ENCODE measurements around the gene LILRA5. TPM values are rescaled to one million over a fixed set of nuclear protein-coding genes. Genes with fewer than 3 reads are reported as not detected.

The LILRA5 gene
- total RNA-seq, 4 donors from 2014 or later = 3.1 to 23.3 (median 3.4) TPM

DNA sequence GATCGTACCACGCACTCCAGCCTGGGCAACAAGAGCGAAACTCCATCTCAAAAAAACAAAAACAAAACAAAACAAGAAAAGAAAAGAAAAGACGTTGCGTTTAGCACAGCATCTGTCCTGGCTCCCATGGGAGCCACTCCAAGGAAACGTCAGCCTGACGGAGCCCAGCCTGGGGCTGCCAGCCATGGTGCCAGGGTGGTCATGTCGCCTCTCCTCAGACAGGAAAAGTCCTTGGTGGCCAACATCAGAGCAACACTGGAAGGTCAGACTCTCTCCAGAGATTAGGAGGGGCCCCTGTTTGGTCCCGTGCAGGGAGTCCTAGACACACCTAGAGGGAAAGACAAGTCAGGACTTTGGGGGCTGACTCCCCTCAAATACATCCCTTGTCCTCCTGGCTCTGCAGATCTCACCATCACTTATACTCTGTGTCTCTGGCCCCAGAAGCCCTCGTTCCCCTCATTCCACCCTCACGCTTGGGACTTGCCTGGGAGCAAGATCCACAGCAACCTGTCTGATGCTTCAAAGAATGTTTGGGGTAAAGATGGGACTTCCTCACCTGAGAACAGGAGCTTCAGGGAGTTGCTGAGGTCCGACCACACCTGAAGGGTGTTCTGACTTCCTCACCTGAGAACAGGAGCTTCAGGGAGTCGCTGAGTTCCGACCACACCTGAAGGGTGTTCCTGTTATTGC, 16.7 kb upstream of the LILRA5 start:
- TF ChIP-seq, protein P1, sequence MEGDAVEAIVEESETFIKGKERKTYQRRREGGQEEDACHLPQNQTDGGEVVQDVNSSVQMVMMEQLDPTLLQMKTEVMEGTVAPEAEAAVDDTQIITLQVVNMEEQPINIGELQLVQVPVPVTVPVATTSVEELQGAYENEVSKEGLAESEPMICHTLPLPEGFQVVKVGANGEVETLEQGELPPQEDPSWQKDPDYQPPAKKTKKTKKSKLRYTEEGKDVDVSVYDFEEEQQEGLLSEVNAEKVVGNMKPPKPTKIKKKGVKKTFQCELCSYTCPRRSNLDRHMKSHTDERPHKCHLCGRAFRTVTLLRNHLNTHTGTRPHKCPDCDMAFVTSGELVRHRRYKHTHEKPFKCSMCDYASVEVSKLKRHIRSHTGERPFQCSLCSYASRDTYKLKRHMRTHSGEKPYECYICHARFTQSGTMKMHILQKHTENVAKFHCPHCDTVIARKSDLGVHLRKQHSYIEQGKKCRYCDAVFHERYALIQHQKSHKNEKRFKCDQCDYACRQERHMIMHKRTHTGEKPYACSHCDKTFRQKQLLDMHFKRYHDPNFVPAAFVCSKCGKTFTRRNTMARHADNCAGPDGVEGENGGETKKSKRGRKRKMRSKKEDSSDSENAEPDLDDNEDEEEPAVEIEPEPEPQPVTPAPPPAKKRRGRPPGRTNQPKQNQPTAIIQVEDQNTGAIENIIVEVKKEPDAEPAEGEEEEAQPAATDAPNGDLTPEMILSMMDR (IDR thresholded peaks at IDR 0.05; ENCODE audit: low read depth) = no peak

DNA sequence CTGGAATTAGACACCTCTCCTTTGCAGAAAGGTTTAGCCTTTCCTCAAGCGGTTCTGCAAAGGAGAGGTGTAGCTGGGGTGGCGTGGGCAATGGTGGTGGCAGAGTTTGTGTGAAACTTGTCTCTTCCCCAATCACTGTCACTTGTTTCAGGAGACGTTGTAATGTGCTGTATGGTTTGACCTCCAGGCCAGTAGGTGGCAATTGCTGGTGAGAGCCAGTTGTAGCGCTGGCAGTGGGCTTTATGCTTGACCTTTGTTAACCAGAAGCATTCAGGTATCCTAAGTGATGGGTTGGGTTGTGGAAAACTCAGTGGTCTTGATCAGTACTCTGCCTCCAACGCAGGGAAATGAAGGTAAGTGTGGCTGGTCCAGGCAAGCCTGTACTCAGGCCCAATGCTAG, 12.7 kb upstream of the LILRA5 start:
- TF ChIP-seq, protein P1 (IDR thresholded peaks at IDR 0.05; ENCODE audit: low read depth) = no peak

DNA sequence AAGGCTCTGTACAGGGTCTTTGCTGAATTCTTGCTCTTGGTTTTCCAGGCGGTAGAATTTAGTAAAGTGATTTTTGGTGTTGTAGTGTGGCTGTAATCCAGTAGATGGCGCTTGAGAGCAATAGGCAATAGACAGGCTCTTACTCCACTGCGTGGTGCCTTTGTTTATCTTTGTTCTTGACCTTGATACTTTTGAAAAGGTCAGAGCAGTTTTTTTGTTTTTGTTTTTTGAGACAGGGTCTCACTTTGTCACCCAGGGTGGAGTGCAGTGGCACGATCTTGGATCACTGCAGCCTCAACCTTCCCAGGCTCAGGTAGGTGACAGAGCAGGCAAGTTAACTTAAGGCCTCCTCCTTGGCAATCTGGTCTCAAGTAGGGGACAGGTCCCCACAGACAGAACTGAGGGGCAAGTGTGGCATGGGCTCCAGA, 12.2 kb upstream of the LILRA5 start:
- TF ChIP-seq, protein P1 (IDR thresholded peaks at IDR 0.05; ENCODE audit: low read depth) = no peak

DNA sequence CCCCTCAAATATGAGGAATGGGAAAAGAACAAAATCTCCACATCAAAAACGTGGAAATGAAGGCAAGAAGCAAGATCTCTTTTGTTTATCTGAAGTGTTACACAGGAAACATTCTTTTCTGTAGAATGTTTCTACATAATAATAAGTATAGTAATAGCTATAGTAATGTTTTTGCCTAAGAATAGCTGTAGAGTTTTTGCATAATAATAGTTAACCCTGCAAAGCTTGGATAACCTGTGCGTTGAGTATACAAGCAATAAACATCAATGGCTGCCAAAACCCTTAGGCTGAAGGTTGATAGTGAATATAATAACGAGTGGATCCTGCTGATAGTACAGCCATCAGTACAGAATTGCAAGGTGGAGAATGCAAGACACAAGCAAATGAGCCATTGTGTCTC, 11.1 kb upstream of the LILRA5 start:
- TF ChIP-seq, protein P1 (IDR thresholded peaks at IDR 0.05; ENCODE audit: low read depth) = no peak

DNA sequence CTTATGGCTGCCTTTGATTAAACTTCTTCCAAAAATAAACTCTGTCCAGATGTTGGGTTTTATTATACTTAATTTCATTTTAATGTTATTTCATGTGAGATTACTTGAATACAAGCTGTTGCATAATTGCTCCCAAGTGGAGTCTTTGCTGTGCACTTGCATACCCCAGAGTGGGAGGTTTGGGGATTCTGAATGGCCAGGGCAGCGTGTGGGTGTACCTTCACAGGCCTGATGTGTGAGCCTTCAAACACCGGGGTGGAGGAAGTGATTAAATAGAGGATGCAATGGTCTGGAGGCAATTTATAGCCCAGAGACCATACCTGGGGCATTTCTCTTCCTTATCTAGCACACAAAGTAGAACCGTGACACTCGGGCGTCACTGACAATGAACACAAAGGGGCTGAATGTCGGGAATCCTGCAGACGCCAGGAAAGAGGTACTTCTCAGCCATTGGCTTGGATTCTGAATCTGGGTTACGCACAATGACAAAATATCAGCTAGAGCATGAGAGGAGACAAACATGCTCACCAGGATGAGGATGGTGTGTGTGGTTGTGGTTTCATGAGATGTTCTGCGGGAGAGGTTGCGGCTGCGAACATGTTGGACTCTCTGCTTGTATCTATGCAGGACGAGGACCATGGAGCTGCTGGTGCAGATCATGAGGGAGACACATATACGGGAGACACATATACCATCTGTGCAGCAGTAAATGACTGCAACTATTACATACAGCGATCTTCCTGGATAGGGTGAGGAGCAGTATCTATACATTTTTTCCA, 7.1 kb upstream of the LILRA5 start:
- TF ChIP-seq, protein P1 (IDR thresholded peaks at IDR 0.05; ENCODE audit: low read depth) = no peak

DNA sequence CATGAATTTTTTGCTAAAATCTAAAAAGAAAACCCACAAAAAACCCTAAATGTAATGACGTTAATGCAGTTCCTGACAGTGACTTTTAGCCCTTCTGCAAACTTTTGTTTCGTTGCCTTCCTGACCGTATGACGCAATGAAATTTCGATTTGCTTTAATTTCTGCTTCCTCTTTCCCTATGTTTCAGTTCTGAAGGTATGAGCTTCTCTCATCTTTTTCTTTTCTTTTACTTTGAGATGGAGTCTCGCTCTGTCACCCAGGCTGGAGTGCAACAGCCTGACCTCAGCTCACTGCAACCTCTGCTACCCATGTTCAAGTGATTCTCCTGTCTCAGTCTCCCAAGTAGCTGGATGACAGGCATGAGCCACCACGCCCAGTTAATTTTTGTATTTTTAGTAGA, 6.1 kb upstream of the LILRA5 start:
- TF ChIP-seq, protein P1 (IDR thresholded peaks at IDR 0.05; ENCODE audit: low read depth) = no peak

DNA sequence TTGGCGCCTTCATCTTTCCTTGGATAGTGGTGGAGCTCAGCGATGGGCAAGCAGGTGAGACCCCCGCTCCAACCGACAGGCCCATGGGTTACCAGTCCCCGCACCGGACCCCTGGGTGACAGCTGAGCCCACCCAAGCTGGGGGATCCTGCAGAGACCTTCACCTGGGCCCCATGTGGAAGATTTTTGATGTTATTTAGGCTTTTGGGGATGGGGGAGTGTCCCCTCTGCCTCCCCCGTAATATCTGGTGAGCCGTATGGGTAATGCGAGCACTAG, 4.9 kb upstream of the LILRA5 start:
- TF ChIP-seq, protein P1 (IDR thresholded peaks at IDR 0.05; ENCODE audit: low read depth) = no peak

All from subcutaneous adipose tissue (tissue), 4 donors.